LHCN-M2 (cell line): ENCODE results near the gene CYB5R3. TPM values are rescaled to one million over a fixed set of nuclear protein-coding genes. Genes with fewer than 3 reads are reported as not detected.
"Not testable (repeated sequence)": the region's sequence is repeated elsewhere in the genome, so short reads cannot be mapped to it uniquely, and the experiment has no call there.

Experiments used
- DNase-seq: peaks from one replicate; pipeline ENCODE4 v3.0.0-alpha.2; 2012; ENCODE audit warnings: low read depth
- total RNA-seq: library from RNA; depleted of rRNA; stranded (reverse); fragments of >200 nt; gene quantifications from 2 replicates; pipeline ENCODE4 v1.2.3, GENCODE V29; 2014; rRNA removed

The CYB5R3 gene
- total RNA-seq, 1 experiment from 2014 or later: 193 TPM

DNA sequence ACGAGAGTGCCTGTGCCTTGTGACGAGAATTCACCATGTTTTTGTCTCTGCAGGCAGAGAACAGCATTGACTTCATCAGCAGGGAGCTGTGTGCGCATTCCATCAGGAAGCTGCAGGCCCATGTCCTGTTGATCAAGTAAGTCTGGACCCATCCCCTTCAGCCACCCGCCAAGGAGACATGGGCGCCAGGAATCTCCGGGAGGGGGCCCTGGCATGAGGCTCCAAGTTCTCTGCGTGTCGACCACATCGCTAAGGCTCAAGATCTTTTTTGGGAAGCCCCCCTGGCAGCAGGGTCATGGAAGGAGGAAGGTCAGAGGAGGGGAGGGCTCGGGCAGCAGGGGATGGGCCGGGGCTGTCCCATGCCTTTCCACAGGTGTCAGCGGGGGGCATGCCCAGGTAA is 78.1 kb downstream of the CYB5R3 start:
- not testable (repeated sequence) for DNase-seq

DNA sequence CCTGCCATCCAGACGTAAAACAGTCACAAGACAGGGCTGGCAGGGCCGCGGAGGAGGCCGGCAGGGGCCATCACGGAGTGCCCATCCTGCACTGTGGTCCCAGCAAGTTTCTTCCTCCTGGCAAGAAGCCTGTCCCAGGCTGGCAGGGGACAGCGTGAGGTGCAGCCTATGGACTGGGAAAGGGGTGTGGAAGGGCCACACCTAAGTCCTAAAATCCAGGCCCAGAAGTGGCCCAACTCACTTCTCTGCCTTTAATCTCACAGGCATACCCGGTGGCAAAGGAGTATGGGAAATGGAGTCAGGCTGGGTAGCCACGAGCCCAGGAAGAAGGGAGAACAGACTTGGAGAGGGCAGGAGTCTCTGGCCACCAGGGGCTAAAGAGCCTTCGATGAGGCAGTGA is 78.6 kb downstream of the CYB5R3 start:
- not testable (repeated sequence) for DNase-seq

DNA sequence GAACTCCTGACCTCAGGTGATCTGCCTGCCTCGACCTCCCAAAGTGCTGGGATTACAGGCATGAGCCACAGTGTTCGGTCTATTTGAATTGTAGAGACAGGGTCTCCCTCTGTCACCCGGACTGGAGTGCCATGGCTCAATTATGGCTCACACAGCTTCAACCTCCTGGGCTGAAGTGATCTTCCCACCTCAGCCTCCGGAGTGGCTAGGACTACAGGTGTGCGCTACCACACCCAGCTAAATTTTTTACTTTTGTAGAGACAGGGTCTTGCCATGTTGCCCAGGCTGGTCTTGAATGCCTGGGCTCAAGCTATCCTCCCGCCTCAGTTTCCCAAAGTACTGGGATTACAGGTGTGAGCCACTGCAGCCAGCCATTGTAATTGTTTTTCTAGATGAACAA is 81.2 kb downstream of the CYB5R3 start:
- not testable (repeated sequence) for DNase-seq

Other genes starting within 250 kb of the CYB5R3 start
- not detected in 2 replicates for gene NFAM1, start 217.0 kb downstream of the CYB5R3 start, total RNA-seq
- 35.6 and 36.9 TPM in 2 replicates for gene RRP7A, start 129.6 kb downstream of the CYB5R3 start, total RNA-seq
- gene SERHL2, start 95.4 kb downstream of the CYB5R3 start, total RNA-seq: 1.5 and 2.1 TPM in 2 replicates
- gene POLDIP3, start 34.5 kb downstream of the CYB5R3 start, total RNA-seq: 34.0 and 36.4 TPM in 2 replicates
- not detected in 2 replicates for gene ATP5MGL, start 8.8 kb downstream of the CYB5R3 start, total RNA-seq
- 22.6 and 29.3 TPM in 2 replicates for gene A4GALT, start 71.5 kb upstream of the CYB5R3 start, total RNA-seq
- 76.7 and 87.1 TPM in 2 replicates for gene ARFGAP3, start 207.9 kb upstream of the CYB5R3 start, total RNA-seq